MM.1S (cell line): ENCODE data around the gene PPP1R12A.

Experiments
- EZH2 ChIP-seq: fragments of 300-600 bp; sonication (generic); optimal IDR thresholded peaks from 2 replicates; pipeline ENCODE3; 2017; ENCODE audit warnings: low read depth, mild to moderate bottlenecking, antibody characterized with exemption, low read length, mixed read lengths
- EZH2phosphoT487 ChIP-seq: fragments of 300-600 bp; sonication (generic); IDR thresholded peaks from 2 replicates; pipeline ENCODE4 v1.6.1; 2018; ENCODE audit warnings: antibody characterized with exemption, low read length
- TF ChIP-seq, protein P1 (sequence below): fragments of 300-600 bp; sonication (generic); IDR thresholded peaks from 2 replicates; pipeline ENCODE4 v1.5.1; 2016; ENCODE audit warnings: antibody characterized with exemption, low read length, mixed read lengths

DNA sequence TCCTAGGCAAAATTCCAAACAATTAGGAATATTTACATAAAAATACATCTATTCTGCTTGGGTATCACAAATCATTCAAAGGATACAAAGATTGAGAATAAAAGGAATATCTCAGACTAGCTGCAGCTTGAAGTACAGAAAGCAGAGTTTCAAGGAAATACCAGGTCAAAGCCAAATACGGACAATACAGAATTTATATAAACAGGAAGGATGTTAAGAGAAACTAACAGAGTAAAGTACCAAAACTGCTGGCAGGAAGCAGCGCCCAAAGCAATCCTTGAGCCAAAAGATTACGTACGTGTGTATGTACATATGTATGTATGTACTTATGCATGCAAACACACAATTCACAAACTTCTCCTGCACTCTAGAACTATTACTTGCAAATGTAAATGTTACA lies 86.6 kb downstream of the PPP1R12A start:
- TF ChIP-seq, protein P1, sequence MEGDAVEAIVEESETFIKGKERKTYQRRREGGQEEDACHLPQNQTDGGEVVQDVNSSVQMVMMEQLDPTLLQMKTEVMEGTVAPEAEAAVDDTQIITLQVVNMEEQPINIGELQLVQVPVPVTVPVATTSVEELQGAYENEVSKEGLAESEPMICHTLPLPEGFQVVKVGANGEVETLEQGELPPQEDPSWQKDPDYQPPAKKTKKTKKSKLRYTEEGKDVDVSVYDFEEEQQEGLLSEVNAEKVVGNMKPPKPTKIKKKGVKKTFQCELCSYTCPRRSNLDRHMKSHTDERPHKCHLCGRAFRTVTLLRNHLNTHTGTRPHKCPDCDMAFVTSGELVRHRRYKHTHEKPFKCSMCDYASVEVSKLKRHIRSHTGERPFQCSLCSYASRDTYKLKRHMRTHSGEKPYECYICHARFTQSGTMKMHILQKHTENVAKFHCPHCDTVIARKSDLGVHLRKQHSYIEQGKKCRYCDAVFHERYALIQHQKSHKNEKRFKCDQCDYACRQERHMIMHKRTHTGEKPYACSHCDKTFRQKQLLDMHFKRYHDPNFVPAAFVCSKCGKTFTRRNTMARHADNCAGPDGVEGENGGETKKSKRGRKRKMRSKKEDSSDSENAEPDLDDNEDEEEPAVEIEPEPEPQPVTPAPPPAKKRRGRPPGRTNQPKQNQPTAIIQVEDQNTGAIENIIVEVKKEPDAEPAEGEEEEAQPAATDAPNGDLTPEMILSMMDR: no peak
- TF ChIP-seq EZH2 (no peak), EZH2phosphoT487 (no peak)
